PC-3 (cell line): ENCODE results near the gene APLP1.

Experiments
- CTCF ChIP-seq: fragments of 300-600 bp; sonication (generic); conservative IDR thresholded peaks from 2 replicates; pipeline ENCODE4 v1.5.1; 2017; ENCODE audit warnings: antibody characterized with exemption, low read depth, mild to moderate bottlenecking, low read length
- EZH2 ChIP-seq: fragments of 300-600 bp; sonication (generic); IDR thresholded peaks from one replicate; pipeline ENCODE4 v1.6.1; 2017; ENCODE audit warnings: antibody characterized with exemption, mild to moderate bottlenecking, low read length; ENCODE audit not compliant: unreplicated experiment

GRCh38 chr19:35828692-35829301 lies 39.6 kb upstream of the APLP1 start:
- TF ChIP-seq CTCF = no peak
- no peak for TF ChIP-seq EZH2
